Glutamatergic neuron (in vitro differentiated cells): ENCODE measurements around the gene VPS25. TPM values are rescaled to one million over a fixed set of nuclear protein-coding genes. Genes with fewer than 3 reads are reported as not detected.

Experiments
- DNase-seq: peaks from one replicate; pipeline ENCODE4 v3.0.0; 2022
- H3K27ac Mint-ChIP-seq: one replicate; pipeline ENCODE4 v1.8.0; 2020; ENCODE audit warnings: mild to moderate bottlenecking, mixed read lengths, inconsistent platforms; ENCODE audit not compliant: unreplicated experiment
- H3K27me3 Mint-ChIP-seq: one replicate; pipeline ENCODE4 v1.8.0; 2020; ENCODE audit warnings: mild to moderate bottlenecking, moderate library complexity, mixed read lengths, inconsistent platforms; ENCODE audit not compliant: unreplicated experiment
- H3K36me3 Mint-ChIP-seq: one replicate; pipeline ENCODE4 v1.8.0; 2020; ENCODE audit warnings: mild to moderate bottlenecking, mixed read lengths, inconsistent platforms; ENCODE audit not compliant: unreplicated experiment
- H3K4me1 Mint-ChIP-seq: one replicate; pipeline ENCODE4 v1.8.0; 2020; ENCODE audit warnings: mild to moderate bottlenecking, low read depth, mixed read lengths, inconsistent platforms; ENCODE audit not compliant: unreplicated experiment
- H3K4me3 Mint-ChIP-seq: one replicate; pipeline ENCODE4 v1.8.0; 2020; ENCODE audit warnings: mild to moderate bottlenecking, mixed read lengths, inconsistent platforms; ENCODE audit not compliant: unreplicated experiment
- H3K9me3 Mint-ChIP-seq: one replicate; pipeline ENCODE4 v1.8.0; 2020; ENCODE audit warnings: mild to moderate bottlenecking, moderate library complexity, mixed read lengths, inconsistent platforms; ENCODE audit not compliant: unreplicated experiment
- total RNA-seq: library from RNA; stranded (reverse); fragmentation: NEBNext Ultra II Directional; extraction: Animal tissue kit (Norgen Biotek cat#: 25700); gene quantifications from one replicate; pipeline ENCODE4 v1.2.1, GENCODE V29; 2021; ENCODE audit not compliant: unreplicated experiment
- TF ChIP-seq, protein P1 (sequence below): fragments of 200-600 bp; sonication (generic); IDR thresholded peaks from one replicate; pipeline ENCODE4 v1.5.0; 2021; ENCODE audit not compliant: partially characterized antibody, unreplicated experiment

Gene VPS25
- total RNA-seq, 1 donor from 2014 or later = 84.3 TPM

DNA sequence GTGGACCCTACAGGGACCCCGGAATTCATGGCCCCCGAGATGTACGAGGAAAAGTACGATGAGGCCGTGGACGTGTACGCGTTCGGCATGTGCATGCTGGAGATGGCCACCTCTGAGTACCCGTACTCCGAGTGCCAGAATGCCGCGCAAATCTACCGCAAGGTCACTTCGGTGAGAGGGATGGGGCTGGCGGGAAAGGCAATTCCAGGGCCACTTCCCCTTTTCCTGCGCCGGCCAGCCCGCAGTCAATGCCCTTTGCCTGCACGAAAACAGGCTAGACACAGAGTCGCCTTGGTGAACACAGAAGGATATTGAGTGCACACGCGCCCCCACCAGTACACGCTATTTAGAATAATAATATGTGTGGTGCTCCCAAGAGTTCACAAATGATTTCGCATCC is 11.2 kb downstream of the VPS25 start:
- H3K4me1 Mint-ChIP-seq = no peaks in the 10 kb centered on the region
- TF ChIP-seq, protein P1, sequence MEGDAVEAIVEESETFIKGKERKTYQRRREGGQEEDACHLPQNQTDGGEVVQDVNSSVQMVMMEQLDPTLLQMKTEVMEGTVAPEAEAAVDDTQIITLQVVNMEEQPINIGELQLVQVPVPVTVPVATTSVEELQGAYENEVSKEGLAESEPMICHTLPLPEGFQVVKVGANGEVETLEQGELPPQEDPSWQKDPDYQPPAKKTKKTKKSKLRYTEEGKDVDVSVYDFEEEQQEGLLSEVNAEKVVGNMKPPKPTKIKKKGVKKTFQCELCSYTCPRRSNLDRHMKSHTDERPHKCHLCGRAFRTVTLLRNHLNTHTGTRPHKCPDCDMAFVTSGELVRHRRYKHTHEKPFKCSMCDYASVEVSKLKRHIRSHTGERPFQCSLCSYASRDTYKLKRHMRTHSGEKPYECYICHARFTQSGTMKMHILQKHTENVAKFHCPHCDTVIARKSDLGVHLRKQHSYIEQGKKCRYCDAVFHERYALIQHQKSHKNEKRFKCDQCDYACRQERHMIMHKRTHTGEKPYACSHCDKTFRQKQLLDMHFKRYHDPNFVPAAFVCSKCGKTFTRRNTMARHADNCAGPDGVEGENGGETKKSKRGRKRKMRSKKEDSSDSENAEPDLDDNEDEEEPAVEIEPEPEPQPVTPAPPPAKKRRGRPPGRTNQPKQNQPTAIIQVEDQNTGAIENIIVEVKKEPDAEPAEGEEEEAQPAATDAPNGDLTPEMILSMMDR = no peak
- peaks cover 19% of the 10 kb centered on the region for H3K27me3 Mint-ChIP-seq
- peaks cover 10% of the 10 kb centered on the region for H3K9me3 Mint-ChIP-seq
- H3K27ac Mint-ChIP-seq = no peak overlapping the region
- DNase-seq = no peak
- no peak overlapping the region for H3K4me3 Mint-ChIP-seq
- H3K36me3 Mint-ChIP-seq = peaks cover 5% of the 10 kb centered on the region

DNA sequence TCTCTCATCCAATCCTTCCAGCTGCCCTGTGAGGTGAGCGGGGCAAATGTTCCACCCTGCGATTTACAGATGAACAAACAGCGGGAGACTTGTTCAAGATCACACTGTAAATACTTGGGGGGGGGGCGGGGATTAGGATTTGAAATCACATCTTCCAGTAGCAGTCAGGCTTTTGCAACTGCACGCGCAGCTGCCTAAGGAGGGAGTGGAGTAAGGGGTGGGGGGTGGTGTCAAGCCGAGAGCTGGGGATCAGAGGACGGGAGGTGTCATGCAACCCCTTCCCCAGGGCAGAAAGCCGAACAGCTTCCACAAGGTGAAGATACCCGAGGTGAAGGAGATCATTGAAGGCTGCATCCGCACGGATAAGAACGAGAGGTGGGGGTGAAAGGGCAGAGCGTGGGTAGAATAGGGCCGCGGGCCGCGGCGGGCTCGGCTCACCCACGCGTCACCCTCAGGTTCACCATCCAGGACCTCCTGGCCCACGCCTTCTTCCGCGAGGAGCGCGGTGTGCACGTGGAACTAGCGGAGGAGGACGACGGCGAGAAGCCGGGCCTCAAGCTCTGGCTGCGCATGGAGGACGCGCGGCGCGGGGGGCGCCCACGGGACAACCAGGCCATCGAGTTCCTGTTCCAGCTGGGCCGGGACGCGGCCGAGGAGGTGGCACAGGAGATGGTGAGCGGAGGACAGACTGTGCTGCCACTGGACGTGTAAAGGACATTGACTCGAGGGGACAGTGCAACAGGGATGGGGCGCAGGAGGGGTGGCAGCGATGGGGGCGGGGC is 11.8 kb downstream of the VPS25 start:
- Mint-ChIP-seq H3K9me3 (peaks cover 10% of the 10 kb centered on the region), H3K27me3 (peaks cover 19% of the 10 kb centered on the region), H3K36me3 (peaks cover 8% of the 10 kb centered on the region), H3K4me3 (no peak overlapping the region), H3K27ac (no peak overlapping the region), H3K4me1 (no peaks in the 10 kb centered on the region)
- DNase-seq = no peak
- TF ChIP-seq, protein P1 = no peak

DNA sequence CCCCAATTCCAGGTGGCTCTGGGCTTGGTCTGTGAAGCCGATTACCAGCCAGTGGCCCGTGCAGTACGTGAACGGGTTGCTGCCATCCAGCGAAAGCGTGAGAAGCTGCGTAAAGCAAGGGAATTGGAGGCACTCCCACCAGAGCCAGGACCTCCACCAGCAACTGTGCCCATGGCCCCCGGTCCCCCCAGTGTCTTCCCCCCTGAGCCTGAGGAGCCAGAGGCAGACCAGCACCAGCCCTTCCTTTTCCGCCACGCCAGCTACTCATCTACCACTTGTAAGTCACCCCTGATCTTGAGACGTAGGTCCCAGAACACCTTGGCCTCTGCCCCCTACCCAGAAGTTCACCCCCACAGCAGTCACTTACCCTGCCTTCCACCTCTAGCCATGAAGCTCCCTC is 14.0 kb downstream of the VPS25 start:
- TF ChIP-seq, protein P1 = no peak
- H3K27me3 Mint-ChIP-seq = peaks cover 19% of the 10 kb centered on the region
- no peaks in the 10 kb centered on the region for H3K4me1 Mint-ChIP-seq
- peaks cover 12% of the 10 kb centered on the region for H3K36me3 Mint-ChIP-seq
- no peak overlapping the region for H3K27ac Mint-ChIP-seq
- peaks cover 10% of the 10 kb centered on the region for H3K9me3 Mint-ChIP-seq
- H3K4me3 Mint-ChIP-seq = no peak overlapping the region
- no peak for DNase-seq

DNA sequence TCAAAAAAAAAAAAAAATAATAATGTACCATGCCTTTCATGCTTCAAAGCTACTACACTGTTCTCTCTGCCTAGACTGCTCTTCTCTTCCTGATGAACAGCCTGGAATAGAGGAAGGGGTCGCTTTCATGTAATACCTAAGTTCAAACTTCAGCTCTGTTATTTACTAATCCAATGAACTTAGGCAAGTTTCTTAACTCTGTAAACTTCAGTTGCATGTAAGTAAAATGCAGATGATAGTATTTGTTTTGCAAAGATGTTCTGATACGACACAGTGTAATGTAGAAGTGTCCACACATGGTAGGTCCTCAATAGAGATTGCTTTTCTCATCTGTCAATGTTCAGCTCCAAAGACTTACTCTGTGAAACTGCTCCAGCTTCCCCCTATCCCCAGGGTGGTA is 18.7 kb downstream of the VPS25 start:
- H3K9me3 Mint-ChIP-seq = peaks cover 2% of the 10 kb centered on the region
- H3K4me3 Mint-ChIP-seq = no peak overlapping the region
- TF ChIP-seq, protein P1 = no peak
- no peak overlapping the region for H3K27ac Mint-ChIP-seq
- peaks cover 12% of the 10 kb centered on the region for H3K36me3 Mint-ChIP-seq
- no peaks in the 10 kb centered on the region for H3K4me1 Mint-ChIP-seq
- peaks cover 3% of the 10 kb centered on the region for H3K27me3 Mint-ChIP-seq
- DNase-seq = no peak

DNA sequence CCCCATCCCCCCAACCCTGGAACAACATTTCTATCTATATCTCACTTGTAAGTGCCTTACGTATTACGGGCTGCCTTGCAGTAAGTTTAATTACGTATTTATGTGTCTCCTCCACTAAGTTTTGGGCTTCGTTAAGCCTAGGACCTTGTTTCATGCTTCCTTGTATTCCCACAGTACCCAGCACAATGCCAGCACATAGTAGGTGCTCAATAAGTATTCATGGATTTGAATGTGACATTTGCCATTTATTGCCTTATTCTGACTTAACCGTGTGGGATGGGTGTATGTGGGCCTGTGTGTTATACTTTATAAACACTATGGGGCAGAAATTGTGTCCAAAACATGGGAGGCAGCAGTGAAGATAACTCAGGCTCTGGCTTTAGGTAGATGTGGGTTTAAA is 19.3 kb downstream of the VPS25 start:
- DNase-seq = no peak
- Mint-ChIP-seq H3K36me3 (peaks cover 12% of the 10 kb centered on the region), H3K9me3 (peaks cover 2% of the 10 kb centered on the region), H3K4me1 (peaks cover 2% of the 10 kb centered on the region), H3K27ac (no peak overlapping the region), H3K4me3 (no peak overlapping the region), H3K27me3 (peaks cover 3% of the 10 kb centered on the region)
- TF ChIP-seq, protein P1 = no peak
